CD14-positive monocyte (primary cell): ENCODE measurements around the gene TP53RK. TPM values are rescaled to one million over a fixed set of nuclear protein-coding genes. Genes with fewer than 3 reads are reported as not detected.

Source experiments
- DNase-seq, 3 donors: peaks; one replicate each; pipeline ENCODE4 v3.0.0-alpha.2; 2011 to 2022
- H2AFZ ChIP-seq: 2 replicates; pipeline ENCODE4 v1.6.0; 2012; ENCODE audit warnings: mild to moderate bottlenecking, low read depth, low read length, inconsistent platforms; ENCODE audit not compliant: insufficient read depth, poor library complexity, severe bottlenecking
- H3K27ac ChIP-seq, 2 donors: 1 replicate in 1 of 2; 2 replicates in 1 of 2; pipeline ENCODE4 v1.5.1; 2012 to 2013; ENCODE audit warnings: low read length in 2 of 2, control low read depth in 1 of 2, inconsistent platforms in 1 of 2, low read depth in 1 of 2, mild to moderate bottlenecking in 1 of 2
- H3K27me3 ChIP-seq, 2 donors: one replicate each; pipeline versions ENCODE4 v1.6.0 to v1.6.1; 2011 to 2013; ENCODE audit warnings: low read length in 2 of 2; ENCODE audit not compliant: control insufficient read depth in 2 of 2, insufficient read depth in 2 of 2
- H3K36me3 ChIP-seq, 2 donors: replicated peaks in 1 of 2; 1 replicate in 1 of 2; 2 replicates in 1 of 2; pipeline versions ENCODE4 v1.5.1 to v1.6.1; 2012 to 2013; ENCODE audit warnings: low read length in 2 of 2, control low read depth in 1 of 2, inconsistent platforms in 1 of 2, mild to moderate bottlenecking in 1 of 2; ENCODE audit not compliant: insufficient read depth in 2 of 2, control insufficient read depth in 1 of 2
- H3K4me1 ChIP-seq, 2 donors: 1 replicate in 1 of 2; 2 replicates in 1 of 2; pipeline versions ENCODE4 v1.5.1 to v1.6.1; 2012 to 2013; ENCODE audit warnings: low read length in 2 of 2, control low read depth in 1 of 2, inconsistent platforms in 1 of 2, mild to moderate bottlenecking in 1 of 2, moderate library complexity in 1 of 2; ENCODE audit not compliant: insufficient read depth in 2 of 2, control insufficient read depth in 1 of 2
- H3K4me2 ChIP-seq: replicated peaks from 2 replicates; pipeline ENCODE3; 2012; ENCODE audit warnings: low read length, moderate library complexity, mild to moderate bottlenecking; ENCODE audit not compliant: poor library complexity, severe bottlenecking; ENCODE audit errors: extremely low read depth
- H3K4me3 ChIP-seq, 3 experiments: fragments of 200-600 bp in 1 of 3; sonication (generic) in 1 of 3; replicated peaks in 1 of 3; 1 replicate in 2 of 3; 2 replicates in 1 of 3; pipeline ENCODE4 v1.5.1; 2011 to 2013; ENCODE audit warnings: low read length in 3 of 3, mild to moderate bottlenecking in 3 of 3, control low read depth in 2 of 3, low read depth in 2 of 3, inconsistent platforms in 1 of 3, moderate library complexity in 1 of 3
- H3K79me2 ChIP-seq: 2 replicates; pipeline ENCODE4 v1.6.0; 2012; ENCODE audit warnings: mild to moderate bottlenecking, control low read depth, inconsistent platforms, low read length, moderate library complexity; ENCODE audit not compliant: insufficient read depth
- H3K9ac ChIP-seq: 2 replicates; pipeline ENCODE4 v1.6.0; 2017; ENCODE audit warnings: low read length, mild to moderate bottlenecking; ENCODE audit not compliant: insufficient read depth, poor library complexity, severe bottlenecking
- H3K9me3 ChIP-seq, 2 donors: replicated peaks in 1 of 2; 1 replicate in 1 of 2; 2 replicates in 1 of 2; pipeline versions ENCODE4 v1.5.1 to v1.6.1; 2012 to 2013; ENCODE audit warnings: low read length in 2 of 2, control low read depth in 1 of 2; ENCODE audit not compliant: control insufficient read depth in 1 of 2, insufficient read depth in 1 of 2
- H4K20me1 ChIP-seq: 2 replicates; pipeline ENCODE4 v1.6.0; 2012; ENCODE audit warnings: mild to moderate bottlenecking, low read length, control low read depth, moderate library complexity; ENCODE audit not compliant: insufficient read depth
- H3K27ac Mint-ChIP-seq, 7 donors: one replicate each; pipeline ENCODE4 v1.8.0; 2020; ENCODE audit warnings: mild to moderate bottlenecking in 7 of 7, mixed read lengths in 7 of 7, moderate library complexity in 6 of 7, inconsistent platforms in 2 of 7
- H3K27me3 Mint-ChIP-seq, 3 donors: one replicate each; pipeline ENCODE4 v1.8.0; 2021 to 2022; ENCODE audit warnings: low read depth in 3 of 3, mild to moderate bottlenecking in 3 of 3, mixed read lengths in 3 of 3, moderate library complexity in 3 of 3, inconsistent platforms in 1 of 3
- H3K36me3 Mint-ChIP-seq, 2 donors: one replicate each; pipeline ENCODE4 v1.8.0; 2020; ENCODE audit warnings: mixed read lengths in 2 of 2, inconsistent platforms in 1 of 2, mild to moderate bottlenecking in 1 of 2
- H3K4me1 Mint-ChIP-seq: one replicate; pipeline ENCODE4 v1.8.0; 2020; ENCODE audit warnings: mild to moderate bottlenecking, mixed read lengths
- H3K4me3 Mint-ChIP-seq, 2 donors: one replicate each; pipeline ENCODE4 v1.8.0; 2020; ENCODE audit warnings: mild to moderate bottlenecking in 2 of 2, mixed read lengths in 2 of 2, moderate library complexity in 1 of 2
- H3K9me3 Mint-ChIP-seq, 7 donors: one replicate each; pipeline ENCODE4 v1.8.0; 2020 to 2022; ENCODE audit warnings: mixed read lengths in 7 of 7, mild to moderate bottlenecking in 6 of 7, moderate library complexity in 6 of 7, inconsistent platforms in 2 of 7
- CTCF ChIP-seq: fragments of 200-600 bp; IDR thresholded peaks from one replicate; pipeline ENCODE4 v1.8.0; 2022; ENCODE audit warnings: antibody characterized with exemption, mild to moderate bottlenecking
- whole genome bisulfite sequencing: methylation state at CpG from one replicate; pipeline ENCODE4 v1.1.5; 2013; ENCODE audit warnings: missing lambda C conversion rate; ENCODE audit not compliant: insufficient coverage; 5-methylcytosine and 5-hydroxymethylcytosine counted together
- intact Hi-C, 2 donors: fragments of 100-400 bp; cut with micrococcal nuclease; formaldehyde crosslinking; loops; one replicate each; pipeline versions ENCODE4 v1.15.0 to v1.15.1; 2023
- polyA plus RNA-seq, 3 donors: library from polyadenylated mRNA; depleted of rRNA in 1 of 3; unstranded in 2 of 3; stranded (reverse) in 1 of 3; fragments of 300-500 nt in 2 of 3; fragments of >200 nt in 1 of 3; fragmentation: Illumina TruSeq in 2 of 3; gene quantifications; 1 replicate in 2 of 3; 2 replicates in 1 of 3; pipeline ENCODE4 v1.2.3, GENCODE V29; 2012 to 2021

Gene TP53RK
- polyA plus RNA-seq, 3 donors = 1.4 to 10.9 (median 9.5) TPM

GRCh38 chr20:46701556-46701955 is 12.3 kb upstream of the TP53RK start:
- peaks cover 2 to 10% (median 8%) of the 10 kb centered on the region in 7 donors for H3K9me3 Mint-ChIP-seq
- no peak overlapping the region for H3K4me2 ChIP-seq
- no peaks in the 10 kb centered on the region for H4K20me1 ChIP-seq
- 82% methylated on average over 3 of the region's 4 CpGs for WGBS
- no peaks in the 10 kb centered on the region for H3K4me1 Mint-ChIP-seq
- no peak overlapping the region for H3K27ac Mint-ChIP-seq
- no peak overlapping the region for H3K9ac ChIP-seq
- no peak overlapping the region for H3K4me3 Mint-ChIP-seq
- H3K4me3 ChIP-seq = no peak overlapping the region
- TF ChIP-seq CTCF = no peak
- no peak for DNase-seq
- H2AFZ ChIP-seq = no peak overlapping the region
- H3K27me3 ChIP-seq = no peaks in the 10 kb centered on the region
- intact Hi-C loops = no loop called here
- H3K4me1 ChIP-seq = no peaks in the 10 kb centered on the region
- peaks cover 0 to 3% (median 3%) of the 10 kb centered on the region in 3 donors for H3K27me3 Mint-ChIP-seq
- no peak overlapping the region for H3K27ac ChIP-seq
- no peaks in the 10 kb centered on the region for H3K36me3 ChIP-seq
- no peaks in the 10 kb centered on the region for H3K79me2 ChIP-seq
- H3K36me3 Mint-ChIP-seq = no peaks in the 10 kb centered on the region
- peaks cover 3 to 6% of the 10 kb centered on the region in 2 donors for H3K9me3 ChIP-seq

- Histone ChIP-seq H2AFZ (no peak overlapping the region), H3K4me1 (no peaks in the 10 kb centered on the region), H4K20me1 (no peaks in the 10 kb centered on the region), H3K27ac (no peak overlapping the region), H3K27me3 (no peaks in the 10 kb centered on the region), H3K9ac (no peak overlapping the region), H3K4me3 (no peak overlapping the region), H3K79me2 (no peaks in the 10 kb centered on the region), H3K4me2 (no peak overlapping the region), H3K9me3 (peaks cover 0 to 1% of the 10 kb centered on the region in 2 donors), H3K36me3 (no peaks in the 10 kb centered on the region)
- Mint-ChIP-seq H3K27me3 (peaks cover 0 to 3% (median 2%) of the 10 kb centered on the region in 3 donors), H3K36me3 (no peaks in the 10 kb centered on the region), H3K27ac (no peak overlapping the region), H3K9me3 (peaks cover 0 to 5% (median 3%) of the 10 kb centered on the region in 7 donors), H3K4me1 (peaks cover under 1% of the 10 kb centered on the region), H3K4me3 (no peak overlapping the region)
- no peak for DNase-seq
- whole genome bisulfite sequencing = no CpG with 5 or more reads among the region's 2 CpGs
- intact Hi-C loops = no loop called here
- no peak for TF ChIP-seq CTCF
Observed at GRCh38 chr20:46701057-46701456, 11.8 kb upstream of the TP53RK start.
